Measurements from ENCODE around the gene CAPS2.

CAPS2 gene

DNA sequence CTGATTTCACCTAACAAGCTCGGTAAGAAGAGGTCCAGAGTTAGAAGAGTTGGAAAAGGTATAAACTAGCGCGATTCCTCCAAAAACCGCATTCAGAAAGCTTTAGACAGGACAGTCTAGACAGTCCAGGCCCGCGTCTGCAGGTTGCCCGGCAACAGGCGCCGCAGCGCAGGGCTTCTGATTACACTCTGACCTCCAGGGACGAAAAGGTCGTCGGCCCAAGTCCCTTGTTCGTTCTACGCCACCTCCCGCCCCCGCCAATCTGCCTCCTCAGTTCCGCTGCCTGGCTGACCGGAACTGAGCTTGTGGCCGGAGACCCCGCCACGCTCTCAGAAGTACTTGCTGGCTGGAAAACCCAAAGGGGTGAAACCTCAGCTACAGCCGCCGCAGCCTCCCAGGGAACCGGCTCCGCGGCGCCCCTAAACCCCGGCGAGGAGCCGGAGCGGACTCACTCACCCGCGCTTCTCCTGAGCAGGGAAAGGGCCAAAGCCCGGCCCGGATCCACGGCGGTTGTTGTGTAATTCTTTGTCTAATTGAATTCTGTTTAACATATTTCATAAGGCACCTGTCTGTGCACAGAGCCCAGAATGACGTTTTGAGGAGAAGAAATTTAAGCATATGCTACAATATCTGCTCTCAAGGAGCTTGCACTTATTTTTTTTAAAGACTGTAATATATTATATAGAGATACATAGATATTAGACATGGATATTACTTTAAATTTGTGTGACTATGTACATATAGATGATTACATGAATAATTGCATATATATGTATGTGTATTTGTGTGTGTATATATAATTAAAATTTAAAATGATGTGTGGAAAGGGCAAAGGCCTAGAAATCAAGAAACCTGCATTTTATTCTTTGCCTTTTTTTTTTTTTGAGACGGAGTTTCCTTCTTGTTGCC, at the start of gene CAPS2:
CAPS2 (minus strand) TSS at position 407 of the 909 bp plus-strand sequence. CDS start 3,826 bp downstream, outside the sequence.
- TF ChIP-seq, protein P1, sequence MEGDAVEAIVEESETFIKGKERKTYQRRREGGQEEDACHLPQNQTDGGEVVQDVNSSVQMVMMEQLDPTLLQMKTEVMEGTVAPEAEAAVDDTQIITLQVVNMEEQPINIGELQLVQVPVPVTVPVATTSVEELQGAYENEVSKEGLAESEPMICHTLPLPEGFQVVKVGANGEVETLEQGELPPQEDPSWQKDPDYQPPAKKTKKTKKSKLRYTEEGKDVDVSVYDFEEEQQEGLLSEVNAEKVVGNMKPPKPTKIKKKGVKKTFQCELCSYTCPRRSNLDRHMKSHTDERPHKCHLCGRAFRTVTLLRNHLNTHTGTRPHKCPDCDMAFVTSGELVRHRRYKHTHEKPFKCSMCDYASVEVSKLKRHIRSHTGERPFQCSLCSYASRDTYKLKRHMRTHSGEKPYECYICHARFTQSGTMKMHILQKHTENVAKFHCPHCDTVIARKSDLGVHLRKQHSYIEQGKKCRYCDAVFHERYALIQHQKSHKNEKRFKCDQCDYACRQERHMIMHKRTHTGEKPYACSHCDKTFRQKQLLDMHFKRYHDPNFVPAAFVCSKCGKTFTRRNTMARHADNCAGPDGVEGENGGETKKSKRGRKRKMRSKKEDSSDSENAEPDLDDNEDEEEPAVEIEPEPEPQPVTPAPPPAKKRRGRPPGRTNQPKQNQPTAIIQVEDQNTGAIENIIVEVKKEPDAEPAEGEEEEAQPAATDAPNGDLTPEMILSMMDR (IDR thresholded peaks at IDR 0.05; ENCODE audit: low read depth, low read length) = no peak
- DNase-seq (ENCODE audit: extremely low read depth, low read depth) = peak; percentile 52

DNA sequence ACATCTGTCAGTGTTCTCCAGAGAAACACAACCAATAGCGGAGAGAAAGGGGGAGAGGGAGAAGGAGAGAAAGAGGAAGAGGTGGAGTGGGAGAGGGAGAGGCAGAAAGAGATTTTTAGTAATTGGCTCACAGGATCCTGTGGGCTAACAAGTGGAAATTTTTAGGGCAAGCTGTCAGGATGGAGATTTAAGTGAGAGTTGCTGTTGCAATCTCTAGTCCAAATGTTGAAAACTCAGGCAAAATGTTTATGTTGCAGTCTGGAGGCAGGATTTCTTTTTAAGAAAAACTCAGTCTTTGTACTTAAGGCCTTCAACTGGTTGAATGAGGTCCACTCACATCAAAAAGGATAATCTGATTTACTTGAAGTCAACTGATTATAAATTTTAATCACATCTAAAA, 48.2 kb upstream of the CAPS2 start:
- no peak for DNase-seq (ENCODE audit: extremely low read depth, low read depth)
- TF ChIP-seq, protein P1 (IDR thresholded peaks at IDR 0.05; ENCODE audit: low read depth, low read length) = no peak

DNA sequence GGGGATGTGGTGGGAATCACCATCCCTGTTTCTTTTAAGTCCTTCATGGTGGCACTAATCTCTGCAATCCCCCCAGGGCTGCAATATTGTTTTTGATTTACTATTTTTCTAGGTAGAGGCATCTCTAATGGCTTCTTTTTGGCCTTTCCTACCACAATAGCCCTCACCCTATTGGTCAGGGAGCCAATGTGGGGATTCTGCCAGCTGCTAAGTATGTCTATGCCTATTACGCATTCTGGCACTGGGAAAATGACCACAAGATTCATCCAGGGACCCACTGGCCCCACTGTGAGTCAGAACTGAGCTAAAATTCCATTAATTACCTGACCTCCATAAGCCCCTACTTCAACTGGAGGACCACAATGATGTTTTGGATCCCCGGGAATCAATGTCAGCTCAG, 44.8 kb upstream of the CAPS2 start:
- no peak for DNase-seq (ENCODE audit: extremely low read depth, low read depth)
- TF ChIP-seq, protein P1 (IDR thresholded peaks at IDR 0.05; ENCODE audit: low read depth, low read length) = no peak

DNA sequence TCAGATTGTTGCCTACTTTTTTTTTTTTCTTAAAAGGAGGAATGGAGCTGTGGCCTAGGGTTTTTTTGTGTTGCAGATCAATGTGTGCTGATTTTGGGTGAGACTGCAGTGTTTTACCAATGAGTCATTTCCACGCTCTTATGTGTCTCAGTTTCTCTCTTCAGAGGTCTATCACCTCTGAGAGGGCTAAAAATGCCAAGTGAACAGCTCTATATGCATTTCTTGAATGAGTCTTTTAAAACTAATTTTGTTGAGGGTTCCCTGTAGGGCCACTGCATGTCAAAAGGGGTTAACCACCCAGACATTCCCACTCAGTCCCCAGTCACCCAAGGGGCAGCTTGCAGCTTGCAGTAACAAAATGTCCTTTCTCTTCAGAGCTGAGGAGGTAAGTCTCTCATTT, 36.5 kb upstream of the CAPS2 start:
- TF ChIP-seq, protein P1 (IDR thresholded peaks at IDR 0.05; ENCODE audit: low read depth, low read length) = no peak
- no peak for DNase-seq (ENCODE audit: extremely low read depth, low read depth)

DNA sequence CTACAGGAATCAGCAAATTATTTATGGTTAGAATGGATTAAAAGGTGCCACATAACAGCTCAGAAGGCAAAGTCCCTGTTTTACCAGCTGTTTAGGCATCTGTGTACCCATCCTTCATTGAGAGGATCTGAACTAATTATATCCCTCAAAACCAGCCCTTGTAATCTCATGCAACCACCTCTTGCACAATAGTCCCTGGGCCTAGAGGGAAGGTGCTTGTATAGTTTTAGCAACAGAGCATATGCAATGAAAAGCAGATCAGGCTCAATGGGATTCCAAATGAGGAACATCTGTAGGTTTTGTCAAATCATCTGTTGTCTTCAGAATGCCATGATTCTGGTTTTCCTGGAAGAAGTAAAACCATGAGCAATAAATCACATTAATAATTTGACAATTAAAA, 34.8 kb upstream of the CAPS2 start:
- TF ChIP-seq, protein P1 (IDR thresholded peaks at IDR 0.05; ENCODE audit: low read depth, low read length) = no peak
- DNase-seq (ENCODE audit: extremely low read depth, low read depth) = peak; percentile 66

DNA sequence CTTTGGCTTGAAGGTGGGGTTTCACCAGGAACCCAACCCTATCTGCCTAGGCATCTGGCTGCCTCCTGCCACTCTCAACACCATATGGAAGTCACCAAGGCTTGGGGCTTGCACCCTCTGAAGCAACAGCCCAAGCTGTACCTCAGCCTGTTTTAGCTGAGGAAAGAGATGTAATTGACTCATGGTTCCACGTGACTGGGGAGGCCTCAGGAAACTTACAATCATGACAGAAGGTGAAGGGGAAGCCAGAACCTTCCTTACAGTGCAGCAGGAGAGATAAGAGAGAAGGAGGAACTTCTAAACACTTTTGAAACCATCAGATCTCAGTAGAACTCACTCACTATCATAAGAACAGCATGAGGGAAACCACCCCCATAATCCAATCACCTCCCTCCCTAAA, 31.3 kb upstream of the CAPS2 start:
- no peak for DNase-seq (ENCODE audit: extremely low read depth, low read depth)
- TF ChIP-seq, protein P1 (IDR thresholded peaks at IDR 0.05; ENCODE audit: low read depth, low read length) = no peak

DNA sequence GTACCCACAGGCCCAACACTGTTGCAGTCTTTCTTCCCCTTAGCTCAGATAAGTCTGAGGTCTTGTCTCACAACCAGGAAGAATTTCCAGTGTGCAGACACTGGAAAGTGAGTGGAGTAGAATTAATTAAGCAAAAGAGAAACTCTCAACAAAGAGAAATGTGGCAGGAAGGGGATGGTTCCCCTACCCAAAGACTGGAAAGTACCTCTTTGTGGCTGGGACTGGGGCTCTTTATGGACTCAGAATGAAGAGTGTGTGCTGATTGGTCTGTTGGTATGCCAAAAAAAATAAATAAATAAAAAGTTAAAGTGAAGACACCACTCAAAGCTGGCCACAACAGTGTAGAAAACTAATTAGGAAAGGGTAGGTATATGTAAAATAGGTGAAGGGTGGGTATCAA, 30.8 kb upstream of the CAPS2 start:
- TF ChIP-seq, protein P1 (IDR thresholded peaks at IDR 0.05; ENCODE audit: low read depth, low read length) = no peak
- DNase-seq (ENCODE audit: extremely low read depth, low read depth) = no peak

All from AG09319 (cell line).